ENCODE measurements around the gene ADAMTS15. TPM values are rescaled to one million over a fixed set of nuclear protein-coding genes. Genes with fewer than 3 reads are reported as not detected.

ADAMTS15 gene
- total RNA-seq, 1 donor from 2014 or later, result 13.8 TPM

- Mint-ChIP-seq H3K9me3 (ENCODE audit: unreplicated experiment) (no peaks in the 10 kb centered on the region), H3K4me1 (ENCODE audit: low read depth, unreplicated experiment) (no peaks in the 10 kb centered on the region), H3K4me3 (ENCODE audit: unreplicated experiment) (no peak overlapping the region), H3K27ac (ENCODE audit: unreplicated experiment) (no peak overlapping the region), H3K36me3 (ENCODE audit: low read depth, unreplicated experiment) (peaks cover 8% of the 10 kb centered on the region), H3K27me3 (ENCODE audit: low read depth, unreplicated experiment) (peaks cover 18% of the 10 kb centered on the region)
- peak; percentile 47 for DNase-seq (ENCODE audit: low read depth)
- TF ChIP-seq, protein P1, sequence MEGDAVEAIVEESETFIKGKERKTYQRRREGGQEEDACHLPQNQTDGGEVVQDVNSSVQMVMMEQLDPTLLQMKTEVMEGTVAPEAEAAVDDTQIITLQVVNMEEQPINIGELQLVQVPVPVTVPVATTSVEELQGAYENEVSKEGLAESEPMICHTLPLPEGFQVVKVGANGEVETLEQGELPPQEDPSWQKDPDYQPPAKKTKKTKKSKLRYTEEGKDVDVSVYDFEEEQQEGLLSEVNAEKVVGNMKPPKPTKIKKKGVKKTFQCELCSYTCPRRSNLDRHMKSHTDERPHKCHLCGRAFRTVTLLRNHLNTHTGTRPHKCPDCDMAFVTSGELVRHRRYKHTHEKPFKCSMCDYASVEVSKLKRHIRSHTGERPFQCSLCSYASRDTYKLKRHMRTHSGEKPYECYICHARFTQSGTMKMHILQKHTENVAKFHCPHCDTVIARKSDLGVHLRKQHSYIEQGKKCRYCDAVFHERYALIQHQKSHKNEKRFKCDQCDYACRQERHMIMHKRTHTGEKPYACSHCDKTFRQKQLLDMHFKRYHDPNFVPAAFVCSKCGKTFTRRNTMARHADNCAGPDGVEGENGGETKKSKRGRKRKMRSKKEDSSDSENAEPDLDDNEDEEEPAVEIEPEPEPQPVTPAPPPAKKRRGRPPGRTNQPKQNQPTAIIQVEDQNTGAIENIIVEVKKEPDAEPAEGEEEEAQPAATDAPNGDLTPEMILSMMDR (IDR thresholded peaks at IDR 0.05; ENCODE audit: insufficient read depth, low read depth, low read length), result no peak
- TF ChIP-seq EZH2 (IDR thresholded peaks at IDR 0.05; ENCODE audit: insufficient read depth, low read length), result no peak
- peaks cover 13% of the 10 kb centered on the region for H4K20me1 ChIP-seq (ENCODE audit: insufficient read depth, low read length)
- H3K79me2 ChIP-seq (ENCODE audit: insufficient read depth, low read length), result peaks cover 6% of the 10 kb centered on the region
- H3K27me3 ChIP-seq (ENCODE audit: insufficient read depth, low read length), result no peaks in the 10 kb centered on the region
- H3K4me1 ChIP-seq (ENCODE audit: insufficient read depth, low read length), result no peaks in the 10 kb centered on the region
- peaks cover 11% of the 10 kb centered on the region for H3K36me3 ChIP-seq (ENCODE audit: insufficient read depth, low read length)
- no peak overlapping the region for H2AFZ ChIP-seq (ENCODE audit: low read depth, low read length)
- H3K27ac ChIP-seq (ENCODE audit: low read depth, low read length), result no peak overlapping the region
- H3K4me3 ChIP-seq (ENCODE audit: insufficient read depth, low read depth, low read length), result no peak overlapping the region
- H3K9me3 ChIP-seq (ENCODE audit: insufficient read depth, low read depth, low read length), result no peaks in the 10 kb centered on the region
- no peak for FAIRE-seq
- H3K9ac ChIP-seq (ENCODE audit: low read length), result no peak overlapping the region
- no peak overlapping the region for H3K4me2 ChIP-seq (ENCODE audit: low read length)
These were observed 15.9 kb downstream of the ADAMTS15 start for GRCh38 chr11:130464291-130464812.

GRCh38 chr11:130465263-130465662 lies 16.8 kb downstream of the ADAMTS15 start:
- no peaks in the 10 kb centered on the region for H3K4me1 ChIP-seq (ENCODE audit: insufficient read depth, low read length)
- H3K36me3 Mint-ChIP-seq (ENCODE audit: low read depth, unreplicated experiment), result peaks cover 8% of the 10 kb centered on the region
- H2AFZ ChIP-seq (ENCODE audit: low read depth, low read length), result no peak overlapping the region
- no peak overlapping the region for H3K27ac Mint-ChIP-seq (ENCODE audit: unreplicated experiment)
- no peak overlapping the region for H3K4me3 ChIP-seq (ENCODE audit: insufficient read depth, low read depth, low read length)
- TF ChIP-seq, protein P1 (IDR thresholded peaks at IDR 0.05; ENCODE audit: insufficient read depth, low read depth, low read length), result no peak
- TF ChIP-seq EZH2 (IDR thresholded peaks at IDR 0.05; ENCODE audit: insufficient read depth, low read length), result no peak
- H3K9me3 Mint-ChIP-seq (ENCODE audit: unreplicated experiment), result no peaks in the 10 kb centered on the region
- H3K27me3 ChIP-seq (ENCODE audit: insufficient read depth, low read length), result no peaks in the 10 kb centered on the region
- H3K9ac ChIP-seq (ENCODE audit: low read length), result no peak overlapping the region
- no peaks in the 10 kb centered on the region for H3K9me3 ChIP-seq (ENCODE audit: insufficient read depth, low read depth, low read length)
- DNase-seq (ENCODE audit: low read depth) (peak; percentile 16), FAIRE-seq (no peak)
- H4K20me1 ChIP-seq (ENCODE audit: insufficient read depth, low read length), result peaks cover 8% of the 10 kb centered on the region
- no peak overlapping the region for H3K27ac ChIP-seq (ENCODE audit: low read depth, low read length)
- peaks cover 8% of the 10 kb centered on the region for H3K36me3 ChIP-seq (ENCODE audit: insufficient read depth, low read length)
- peaks cover 14% of the 10 kb centered on the region for H3K27me3 Mint-ChIP-seq (ENCODE audit: low read depth, unreplicated experiment)
- H3K4me2 ChIP-seq (ENCODE audit: low read length), result no peak overlapping the region
- H3K4me3 Mint-ChIP-seq (ENCODE audit: unreplicated experiment), result no peak overlapping the region
- peaks cover 4% of the 10 kb centered on the region for H3K79me2 ChIP-seq (ENCODE audit: insufficient read depth, low read length)
- H3K4me1 Mint-ChIP-seq (ENCODE audit: low read depth, unreplicated experiment), result no peaks in the 10 kb centered on the region

- H3K4me3 ChIP-seq (ENCODE audit: insufficient read depth, low read depth, low read length), result no peak overlapping the region
- no peak overlapping the region for H3K27ac ChIP-seq (ENCODE audit: low read depth, low read length)
- FAIRE-seq, result no peak
- Mint-ChIP-seq H3K4me1 (ENCODE audit: low read depth, unreplicated experiment) (no peaks in the 10 kb centered on the region), H3K36me3 (ENCODE audit: low read depth, unreplicated experiment) (peaks cover 14% of the 10 kb centered on the region), H3K9me3 (ENCODE audit: unreplicated experiment) (no peaks in the 10 kb centered on the region), H3K27ac (ENCODE audit: unreplicated experiment) (no peak overlapping the region), H3K27me3 (ENCODE audit: low read depth, unreplicated experiment) (peaks cover 12% of the 10 kb centered on the region), H3K4me3 (ENCODE audit: unreplicated experiment) (no peak overlapping the region)
- no peak for DNase-seq (ENCODE audit: low read depth)
- no peaks in the 10 kb centered on the region for H3K4me1 ChIP-seq (ENCODE audit: insufficient read depth, low read length)
- no peak overlapping the region for H2AFZ ChIP-seq (ENCODE audit: low read depth, low read length)
- H3K27me3 ChIP-seq (ENCODE audit: insufficient read depth, low read length), result no peaks in the 10 kb centered on the region
- H3K9ac ChIP-seq (ENCODE audit: low read length), result no peak overlapping the region
- no peak overlapping the region for H3K4me2 ChIP-seq (ENCODE audit: low read length)
- peaks cover 8% of the 10 kb centered on the region for H3K36me3 ChIP-seq (ENCODE audit: insufficient read depth, low read length)
- H3K79me2 ChIP-seq (ENCODE audit: insufficient read depth, low read length), result no peaks in the 10 kb centered on the region
- no peaks in the 10 kb centered on the region for H3K9me3 ChIP-seq (ENCODE audit: insufficient read depth, low read depth, low read length)
- no peak for TF ChIP-seq EZH2 (IDR thresholded peaks at IDR 0.05; ENCODE audit: insufficient read depth, low read length)
- TF ChIP-seq, protein P1 (IDR thresholded peaks at IDR 0.05; ENCODE audit: insufficient read depth, low read depth, low read length), result no peak
- H4K20me1 ChIP-seq (ENCODE audit: insufficient read depth, low read length), result no peaks in the 10 kb centered on the region
These were observed 18.9 kb downstream of the ADAMTS15 start for GRCh38 chr11:130467116-130467900.
